A549 (cell line): Measurements from ENCODE around the gene CYP26B1. TPM values are rescaled to one million over a fixed set of nuclear protein-coding genes. Genes with fewer than 3 reads are reported as not detected.
A peak's percentile ranks its signal among the peaks of the same experiment; 100 is the strongest.

ENCODE experiments used
- ATAC-seq, 2 experiments: fragments of 200-7000 bp in 1 of 2; fragments of >200 bp in 1 of 2; cut with Nextera tagmentation in 1 of 2; cut with Tn5 transposase in 1 of 2; 3 replicates each; pipeline versions ENCODE4 v1.8.0 to v1.9.1; 2018 to 2020; ENCODE audit warnings: mild to moderate bottlenecking in 1 of 2, moderate library complexity in 1 of 2
- CTCF ChIA-PET: fragments of 300-600 bp; sonication (Branson Sonifier 250); formaldehyde crosslinking; extraction: SDS; loops from one replicate; lab custom pipeline; 2021; ENCODE audit warnings: antibody characterized with exemption, inconsistent platforms; lab: Yijun Ruan, JAX
- POLR2A ChIA-PET: fragments of 350-600 bp; formaldehyde crosslinking; extraction: SDS; loops from one replicate; lab custom pipeline; 2021; ENCODE audit warnings: antibody characterized with exemption, inconsistent platforms; lab: Yijun Ruan, JAX
- DNase-seq, 2 experiments: peaks; one replicate each; pipeline versions ENCODE4 v3.0.0 to v3.0.0-alpha.2; 2011 to 2016; ENCODE audit warnings: low read depth in 1 of 2, low spot score in 1 of 2
- FAIRE-seq: peaks from 2 replicates; lab custom pipeline; 2011; peaks lifted over from hg19 to GRCh38; lab: Jason Lieb, UNC
- H3K27ac ChIP-seq, 2 experiments: fragments of >200 bp; sonication (Bioruptor Twin); formaldehyde crosslinking; 3 replicates each; pipeline ENCODE4 v1.5.1; 2016 to 2017
- H3K4me1 ChIP-seq: fragments of >200 bp; sonication (Bioruptor Twin); formaldehyde crosslinking; 3 replicates; pipeline ENCODE4 v1.6.1; 2016
- H3K4me2 ChIP-seq: fragments of >200 bp; sonication (Bioruptor Twin); formaldehyde crosslinking; 3 replicates; pipeline ENCODE4 v1.6.1; 2016
- H3K4me3 ChIP-seq: fragments of >200 bp; sonication (Bioruptor Twin); formaldehyde crosslinking; 3 replicates; pipeline ENCODE4 v1.5.1; 2016
- H3K9me3 ChIP-seq: fragments of >200 bp; sonication (Bioruptor Twin); formaldehyde crosslinking; 3 replicates; pipeline ENCODE4 v1.6.1; 2016
- CBX8 ChIP-seq: fragments of 200-600 bp; sonication (generic); IDR thresholded peaks from 2 replicates; pipeline ENCODE4 v1.6.1; 2016
- CHD4 ChIP-seq: fragments of 200-600 bp; sonication (generic); IDR thresholded peaks from 2 replicates; pipeline ENCODE4 v1.6.1; 2016; ENCODE audit warnings: antibody characterized with exemption, mild to moderate bottlenecking, borderline replicate concordance
- CTCF ChIP-seq: fragments of >200 bp; sonication (Bioruptor Twin); formaldehyde crosslinking; IDR thresholded peaks from 3 replicates; pipeline ENCODE4 v1.5.1; 2016
- E2F6 ChIP-seq: IDR thresholded peaks from 2 replicates; pipeline ENCODE4 v1.6.1; 2012; ENCODE audit warnings: low read depth, borderline replicate concordance
- EHMT2 ChIP-seq: fragments of 200-600 bp; sonication (generic); IDR thresholded peaks from 2 replicates; pipeline ENCODE4 v1.6.1; 2016; ENCODE audit warnings: antibody characterized with exemption, low read depth, mild to moderate bottlenecking, moderate library complexity
- EP300 ChIP-seq, 2 experiments: fragments of >200 bp; sonication (Bioruptor Twin); formaldehyde crosslinking; IDR thresholded peaks; 2 replicates in 1 of 2; 3 replicates in 1 of 2; pipeline ENCODE4 v1.6.1; 2016 to 2017
- FOSB ChIP-seq: fragments of 250-450 bp; sonication (Bioruptor Pico); IDR thresholded peaks from 2 replicates; pipeline ENCODE4 v1.5.0; 2020; ENCODE audit warnings: mild to moderate bottlenecking, moderate library complexity
- FOXS1 ChIP-seq: fragments of 250-450 bp; sonication (Bioruptor Pico); IDR thresholded peaks from 2 replicates; pipeline ENCODE4 v1.5.0; 2020; ENCODE audit warnings: mild to moderate bottlenecking, moderate library complexity
- JUN ChIP-seq, 2 experiments: fragments of >200 bp; sonication (Bioruptor Twin); formaldehyde crosslinking; IDR thresholded peaks; 2 replicates in 1 of 2; 3 replicates in 1 of 2; pipeline ENCODE4 v1.6.1; 2016 to 2017
- JUNB ChIP-seq: fragments of >200 bp; sonication (Bioruptor Twin); formaldehyde crosslinking; IDR thresholded peaks from 2 replicates; pipeline ENCODE4 v1.6.1; 2016
- MAX ChIP-seq: IDR thresholded peaks from 2 replicates; pipeline ENCODE4 v1.6.1; 2012
- MAZ ChIP-seq: fragments of 150-350 bp; IDR thresholded peaks from 2 replicates; pipeline ENCODE4 v1.6.1; 2014; ENCODE audit warnings: antibody characterized with exemption, low read depth, low read length, borderline replicate concordance
- NR3C1 ChIP-seq: fragments of >200 bp; sonication (Bioruptor Twin); formaldehyde crosslinking; IDR thresholded peaks from 3 replicates; pipeline ENCODE4 v1.6.1; 2017
- RCOR1 ChIP-seq: fragments of 150-350 bp; IDR thresholded peaks from 2 replicates; pipeline ENCODE4 v1.6.1; 2014; ENCODE audit warnings: antibody characterized with exemption, low read length, low read depth
- RNF2 ChIP-seq: fragments of 200-600 bp; sonication (generic); IDR thresholded peaks from 2 replicates; pipeline ENCODE4 v1.6.1; 2016; ENCODE audit warnings: low read depth, mild to moderate bottlenecking, antibody characterized with exemption, moderate library complexity, borderline replicate concordance
- USF2 ChIP-seq: fragments of 450-650 bp; IDR thresholded peaks from 2 replicates; pipeline ENCODE4 v1.6.1; 2014; ENCODE audit warnings: antibody characterized with exemption
- ZFP36 ChIP-seq: fragments of 450-650 bp; IDR thresholded peaks from 2 replicates; pipeline ENCODE4 v1.6.1; 2014; ENCODE audit warnings: borderline replicate concordance; ENCODE audit not compliant: partially characterized antibody
- WGBS: methylation state at CpG from one replicate; pipeline ENCODE4 v1.1.6; 2017; ENCODE audit errors: missing lambda C conversion rate; 5-methylcytosine and 5-hydroxymethylcytosine counted together
- polyA plus RNA-seq, 4 experiments: library from polyadenylated mRNA; depleted of rRNA in 3 of 4; stranded (reverse); fragments of >200 nt; fragmentation: RNase III in 1 of 4; extraction: RNeasy Plus Mini Kit Qiagen cat#74134 plus additional on column Dnase treatment in 1 of 4; gene quantifications; 2 replicates in 3 of 4; 3 replicates in 1 of 4; pipeline ENCODE4 v1.2.3, GENCODE V29; 2011 to 2017

The CYP26B1 gene
- polyA plus RNA-seq, 2 of the 4 experiments (the other 2 are of a cell fraction), result 9.7 to 13.6 TPM

- ATAC-seq, result peak; percentile 7 to 10
- POLR2A ChIA-PET, result interaction anchor here (0.6 kb wide), 1 partner anchor 34 kb away, joined by 4 read pairs; no protein-coding TSS in a partner anchor
These were observed 1.3 kb upstream of the CYP26B1 start for GRCh38 chr2:72148837-72149555.

GRCh38 chr2:72148003-72148836 is 558 bp upstream of the CYP26B1 start:
- WGBS, result 3% methylated on average over 36 of the region's 68 CpGs
- ATAC-seq, result no peak
- no peak for FAIRE-seq
- Histone ChIP-seq H3K4me2 (peak overlapping the region; percentile 98), H3K4me1 (peaks cover 47% of the 10 kb centered on the region), H3K4me3 (peak overlapping the region; percentile 61), H3K27ac (peak overlapping the region; percentile 26 to 59; a peak in 5 of 6 replicates), H3K9me3 (no peaks in the 10 kb centered on the region)
- TF ChIP-seq CBX8 (peak; percentile 84), CTCF (no peak), RNF2 (peak; percentile 93), MAZ (no peak), FOXS1 (CRISPR knock-in tag) (no peak), E2F6 (0 out of 2 replicates have a peak, but pooled peaks have one; percentile 19)
- POLR2A ChIA-PET, result no interaction called here
- CTCF ChIA-PET, result interaction anchor here (0.9 to 12.0 kb wide), 12 partner anchors 10 to 598 kb away, joined by 3 to 185 read pairs (median 10); no protein-coding TSS in a partner anchor
- DNase-seq, result peak in 1 of 2 experiments; percentile 40

More at GRCh38 chr2:72148837-72149555, 1.3 kb upstream of the CYP26B1 start:
- Histone ChIP-seq H3K27ac (peak overlapping the region; percentile 24 to 59; a peak in 4 of 6 replicates), H3K4me2 (peak overlapping the region; percentile 98), H3K4me1 (peaks cover 39% of the 10 kb centered on the region), H3K4me3 (peak overlapping the region; percentile 61), H3K9me3 (no peaks in the 10 kb centered on the region)
- FAIRE-seq (no peak), DNase-seq (peak in 1 of 2 experiments; percentile 62)
- WGBS, result under 1% methylated on average over 48 of the region's 65 CpGs
- CTCF ChIA-PET, result interaction anchor here (0.6 to 12.0 kb wide), 11 partner anchors 9 to 621 kb away, joined by 3 to 185 read pairs (median 11); no protein-coding TSS in a partner anchor
- TF ChIP-seq CBX8 (no peak), MAX (peak; percentile 52; the same call in 1 of the 2 replicates)

- H3K27ac ChIP-seq, result peak overlapping the region; percentile 21 to 59; a peak in 4 of 6 replicates
- H3K4me2 ChIP-seq, result peak overlapping the region; percentile 98
- WGBS, result 9% methylated on average over 51 of the region's 58 CpGs
- TF ChIP-seq ZFP36 (no peak), FOSB (CRISPR knock-in tag) (no peak), JUNB (no peak), EP300 (IDR thresholded peaks at IDR 0.05) (no peak), RCOR1 (no peak), CBX8 (peak; percentile 81), EHMT2 (no peak), MAX (peak; percentile 36; the same call in 1 of the 2 replicates), NR3C1 (no peak), RNF2 (peak; percentile 25), CHD4 (no peak), USF2 (no peak), JUN (IDR thresholded peaks at IDR 0.05) (no peak)
- no peak for FAIRE-seq
- no peak for DNase-seq
- H3K4me3 ChIP-seq, result peak overlapping the region; percentile 61
- H3K9me3 ChIP-seq, result no peaks in the 10 kb centered on the region
- ChIA-PET POLR2A (no interaction called here), CTCF (interaction anchor here (0.5 to 12.0 kb wide), 4 partner anchors 8 to 596 kb away, joined by 3 to 185 read pairs (median 7); no protein-coding TSS in a partner anchor)
- H3K4me1 ChIP-seq, result peaks cover 47% of the 10 kb centered on the region
- ATAC-seq, result no peak
These were observed 1.0 kb downstream of the CYP26B1 start for GRCh38 chr2:72146347-72147302.
